Psoas muscle (tissue), 8 donors: ENCODE measurements around the gene PID1. TPM values are rescaled to one million over a fixed set of nuclear protein-coding genes. Genes with fewer than 3 reads are reported as not detected.

Experiments
- ATAC-seq, 4 donors: fragments of 200-7000 bp; cut with Tn5 transposase; one replicate each; pipeline ENCODE4 v1.9.1; 2020; ENCODE audit warnings: moderate library complexity in 3 of 4, mild to moderate bottlenecking in 2 of 4
- DNase-seq, 2 donors: peaks; one replicate each; pipeline ENCODE4 v3.0.0-alpha.2; 2020
- H3K27ac ChIP-seq: fragments of 200-600 bp; one replicate; pipeline ENCODE4 v1.8.0; 2022
- H3K27me3 ChIP-seq, 3 donors: fragments of 200-600 bp in 1 of 3; one replicate each; pipeline versions ENCODE4 v1.6.1 to v1.8.0; 2013 to 2022; ENCODE audit warnings: low read length in 2 of 3, mild to moderate bottlenecking in 2 of 3, moderate library complexity in 1 of 3; ENCODE audit not compliant: insufficient read depth in 3 of 3
- H3K36me3 ChIP-seq, 2 donors: fragments of 200-600 bp in 1 of 2; one replicate each; pipeline versions ENCODE4 v1.6.1 to v1.8.0; 2013 to 2022; ENCODE audit warnings: low read depth in 1 of 2, mild to moderate bottlenecking in 1 of 2, moderate library complexity in 1 of 2; ENCODE audit not compliant: insufficient read depth in 1 of 2
- H3K4me1 ChIP-seq: fragments of 200-600 bp; one replicate; pipeline ENCODE4 v1.8.0; 2022
- H3K4me3 ChIP-seq: fragments of 200-600 bp; one replicate; pipeline ENCODE4 v1.8.0; 2022; ENCODE audit warnings: mild to moderate bottlenecking
- H3K9me3 ChIP-seq: fragments of 200-600 bp; one replicate; pipeline ENCODE4 v1.8.0; 2022
- CTCF ChIP-seq: fragments of 200-600 bp; IDR thresholded peaks from one replicate; pipeline ENCODE4 v1.8.0; 2022; ENCODE audit warnings: antibody characterized with exemption
- WGBS, 3 donors: extraction: QIAGEN DNeasy Blood & Tissue Kit; methylation state at CpG; one replicate each; pipeline versions ENCODE4 v1.1.6 to v1.1.7; 2013; 5-methylcytosine and 5-hydroxymethylcytosine counted together
- intact Hi-C, 2 donors: fragments of 100-400 bp; cut with DNase I; formaldehyde crosslinking; loops; one replicate each; pipeline versions ENCODE4 v1.11.0 to v1.14.2; 2022
- polyA plus RNA-seq, 3 donors: library from polyadenylated mRNA; stranded (reverse); fragments of 200-250 nt; gene quantifications; one replicate each; pipeline ENCODE4 v1.2.3, GENCODE V29; 2013
- total RNA-seq, 4 donors: library from RNA; stranded (reverse); fragmentation: NEBNext Ultra II Directional in 2 of 4; extraction: Animal tissue kit (Norgen Biotek cat#: 25700) in 2 of 4; gene quantifications; one replicate each; pipeline versions ENCODE4 v1.2.1 to v1.2.4, GENCODE V29; 2021 to 2023
- donor health status: healthy with polysubstance abuse.
- donor health status: DM: no; HTN: no; CAD: no; lungs with moderate emphysema.
- donor health status: Bipolar disorder and iron deficiency.
- donor health status: healthy.
- donor health status: DM: yes; HTN: yes; CAD: no.
- donor health status: DM: no; HTN: no; CAD: no.
- donor health status: DM: no; HTN: no; CAD: no.
- donor health status: DM: yes; HTN: yes; CAD: no.

PID1 gene
- total and polyA plus RNA-seq, 7 donors = 4.3 to 10.6 (median 6.6) TPM

- ATAC-seq (no peak), DNase-seq (no peak)
- H3K36me3 ChIP-seq = no peaks in the 10 kb centered on the region
- intact Hi-C loops = no loop called here
- H3K4me1 ChIP-seq = no peaks in the 10 kb centered on the region
- WGBS, 3 donors = 41 to 47% (median 42%) methylated on average over 3 of the region's 3 CpGs
- no peak overlapping the region for H3K27ac ChIP-seq
- TF ChIP-seq CTCF = no peak
- H3K27me3 ChIP-seq = no peaks in the 10 kb centered on the region
- H3K4me3 ChIP-seq = no peak overlapping the region
- peaks cover 4% of the 10 kb centered on the region for H3K9me3 ChIP-seq
Observed at GRCh38 chr2:229176136-229176535, 95.0 kb downstream of the PID1 start.

GRCh38 chr2:229175497-229175863 lies 95.6 kb downstream of the PID1 start:
- H3K9me3 ChIP-seq = peaks cover 4% of the 10 kb centered on the region
- WGBS, 3 donors = 93 to 100% (median 97%) methylated on average over 1 of the region's 1 CpG
- intact Hi-C loops = no loop called here
- H3K27ac ChIP-seq = no peak overlapping the region
- H3K36me3 ChIP-seq = no peaks in the 10 kb centered on the region
- ATAC-seq (no peak), DNase-seq (no peak)
- no peaks in the 10 kb centered on the region for H3K27me3 ChIP-seq
- no peak for TF ChIP-seq CTCF
- no peaks in the 10 kb centered on the region for H3K4me1 ChIP-seq
- no peak overlapping the region for H3K4me3 ChIP-seq

- H3K27me3 ChIP-seq = no peaks in the 10 kb centered on the region
- H3K27ac ChIP-seq = no peak overlapping the region
- DNase-seq (peak in 1 of 2 donors; percentile 16), ATAC-seq (no peak)
- no peaks in the 10 kb centered on the region for H3K36me3 ChIP-seq
- H3K4me1 ChIP-seq = no peaks in the 10 kb centered on the region
- intact Hi-C loops = no loop called here
- 50 to 61% (median 56%) methylated on average over 4 of the region's 4 CpGs for WGBS, 3 donors
- TF ChIP-seq CTCF = no peak
- H3K9me3 ChIP-seq = peaks cover 4% of the 10 kb centered on the region
- H3K4me3 ChIP-seq = no peak overlapping the region
Observed at GRCh38 chr2:229174794-229175496, 96.1 kb downstream of the PID1 start.

GRCh38 chr2:229173825-229174359 lies 97.2 kb downstream of the PID1 start:
- H3K4me1 ChIP-seq = no peaks in the 10 kb centered on the region
- DNase-seq = no peak
- no peak overlapping the region for H3K27ac ChIP-seq
- no peak overlapping the region for H3K4me3 ChIP-seq
- no peak for TF ChIP-seq CTCF
- WGBS, 3 donors = 77 to 90% (median 80%) methylated on average over 3 of the region's 3 CpGs
- no peaks in the 10 kb centered on the region for H3K27me3 ChIP-seq
- H3K9me3 ChIP-seq = peaks cover 4% of the 10 kb centered on the region
- H3K36me3 ChIP-seq = no peaks in the 10 kb centered on the region
- intact Hi-C loops = no loop called here
- ATAC-seq = no peak

- DNase-seq = no peak
- peaks cover 8% of the 10 kb centered on the region for H3K9me3 ChIP-seq
- no peak overlapping the region for H3K4me3 ChIP-seq
- no peaks in the 10 kb centered on the region for H3K36me3 ChIP-seq
- H3K27ac ChIP-seq = no peak overlapping the region
- no peaks in the 10 kb centered on the region for H3K4me1 ChIP-seq
- WGBS, 3 donors = 91 to 94% (median 94%) methylated on average over 3 of the region's 3 CpGs
- intact Hi-C loops = no loop called here
- no peak for TF ChIP-seq CTCF
- H3K27me3 ChIP-seq = no peaks in the 10 kb centered on the region
- ATAC-seq = no peak
Observed at GRCh38 chr2:229170916-229171315, 100.2 kb downstream of the PID1 start.
